HG03439 (cell line): ENCODE measurements around the gene STRIP2.

ENCODE experiments used
- ATAC-seq: cut with Tn5 transposase; IDR thresholded peaks from one replicate; pipeline ENCODE4 v1.9.1; 2021; ENCODE audit warnings: mild to moderate bottlenecking, moderate library complexity; ENCODE audit not compliant: unreplicated experiment

The STRIP2 gene

GRCh38 chr7:129482781-129483180, 48.5 kb downstream of the STRIP2 start:
- ATAC-seq, result no peak

GRCh38 chr7:129489491-129489890, 55.3 kb downstream of the STRIP2 start:
- ATAC-seq, result no peak

- no peak for ATAC-seq
Observed at GRCh38 chr7:129492391-129492790, 58.2 kb downstream of the STRIP2 start.

DNA sequence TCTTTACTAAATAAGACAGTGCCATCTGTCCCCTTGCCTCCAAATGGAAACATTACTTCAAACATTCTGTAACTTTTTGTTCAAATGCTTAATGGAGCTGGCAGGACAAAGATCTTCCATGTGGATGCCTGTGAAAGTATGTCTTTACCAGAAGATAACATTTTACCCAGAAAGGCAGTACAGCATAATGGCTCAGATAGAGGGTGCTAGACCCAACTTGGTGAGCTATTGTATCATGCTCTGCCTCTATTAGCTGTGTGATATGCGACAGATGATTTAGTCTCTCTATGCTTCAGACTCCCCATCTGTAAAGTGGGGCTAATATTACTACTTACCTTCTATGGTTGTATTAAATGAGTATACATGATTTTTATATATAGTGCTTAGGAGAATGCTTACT, 59.3 kb downstream of the STRIP2 start:
- peak; percentile 29 for ATAC-seq

- peak; percentile 80 for ATAC-seq
Observed at GRCh38 chr7:129494041-129494440, 59.8 kb downstream of the STRIP2 start.

GRCh38 chr7:129495987-129496386, 61.8 kb downstream of the STRIP2 start:
- ATAC-seq, result no peak

DNA sequence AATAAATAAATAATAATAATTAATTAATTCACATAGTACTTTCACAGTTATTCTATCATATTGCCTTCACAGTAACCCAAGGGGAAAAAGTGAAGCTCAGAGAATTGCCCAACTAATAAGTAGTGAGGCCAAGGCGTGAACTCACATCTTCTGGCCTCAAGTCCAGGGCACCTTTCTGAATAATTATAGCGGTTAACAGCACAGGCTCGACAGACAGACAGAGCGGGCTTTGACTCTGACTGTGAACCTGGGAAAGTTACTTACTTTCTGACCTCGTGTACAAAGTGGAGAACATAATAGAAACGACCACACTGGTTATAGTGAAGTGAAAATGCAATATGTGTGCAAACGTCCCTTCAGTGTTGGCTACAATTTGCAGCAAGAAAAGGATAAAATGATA, 62.4 kb downstream of the STRIP2 start:
- ATAC-seq, result no peak

- no peak for ATAC-seq
Observed at GRCh38 chr7:129497156-129497555, 62.9 kb downstream of the STRIP2 start.

GRCh38 chr7:129498021-129498420, 63.8 kb downstream of the STRIP2 start:
- ATAC-seq, result no peak

GRCh38 chr7:129499999-129500398, 65.8 kb downstream of the STRIP2 start:
- no peak for ATAC-seq

GRCh38 chr7:129501760-129502707, 67.8 kb downstream of the STRIP2 start, which contains the start of gene SMKR1:
SMKR1 (plus strand) TSS chr7:129502531; CDS start chr7:129502825, 294 bp downstream.
- peak; percentile 89 for ATAC-seq

GRCh38 chr7:129502708-129503685, 68.8 kb downstream of the STRIP2 start:
- no peak for ATAC-seq

GRCh38 chr7:129503725-129504124, 69.5 kb downstream of the STRIP2 start:
- no peak for ATAC-seq

DNA sequence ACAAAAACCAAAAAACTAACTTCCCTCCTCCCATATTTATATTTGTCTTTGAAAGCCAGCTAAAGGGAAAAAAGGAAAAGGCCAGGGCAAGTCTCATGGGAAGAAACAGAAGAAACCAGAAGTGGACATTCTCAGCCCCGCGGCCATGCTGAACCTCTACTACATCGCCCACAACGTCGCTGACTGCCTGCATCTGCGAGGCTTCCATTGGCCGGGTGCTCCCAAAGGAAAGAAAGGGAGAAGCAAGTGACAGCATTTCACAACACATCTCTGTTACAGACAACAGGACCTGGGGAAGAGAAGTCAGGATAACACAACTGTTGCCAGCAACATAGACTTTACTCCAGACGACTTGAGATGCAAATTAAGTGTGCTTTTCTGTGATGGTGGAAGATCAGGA, 78.0 kb downstream of the STRIP2 start:
- ATAC-seq, result no peak

DNA sequence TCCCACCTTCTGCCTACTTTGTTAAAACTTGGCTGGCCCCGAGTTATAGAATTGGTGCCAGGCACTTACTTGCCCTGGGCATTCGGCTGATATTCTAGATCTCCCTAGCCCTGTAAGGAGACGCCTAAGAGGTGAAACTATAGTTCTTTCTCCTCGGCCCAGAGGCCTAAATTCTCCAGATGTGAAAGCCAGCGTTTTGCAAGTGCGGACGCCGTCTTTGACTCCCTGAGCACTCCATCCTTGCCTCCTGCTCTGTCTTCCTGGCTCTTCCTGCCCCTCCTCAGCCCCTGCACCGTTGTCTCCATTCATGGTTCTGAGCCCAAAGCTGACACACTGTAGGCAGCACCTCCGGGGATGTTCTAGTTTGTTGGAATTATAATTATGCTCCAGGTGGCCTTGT, 79.3 kb downstream of the STRIP2 start:
- no peak for ATAC-seq

DNA sequence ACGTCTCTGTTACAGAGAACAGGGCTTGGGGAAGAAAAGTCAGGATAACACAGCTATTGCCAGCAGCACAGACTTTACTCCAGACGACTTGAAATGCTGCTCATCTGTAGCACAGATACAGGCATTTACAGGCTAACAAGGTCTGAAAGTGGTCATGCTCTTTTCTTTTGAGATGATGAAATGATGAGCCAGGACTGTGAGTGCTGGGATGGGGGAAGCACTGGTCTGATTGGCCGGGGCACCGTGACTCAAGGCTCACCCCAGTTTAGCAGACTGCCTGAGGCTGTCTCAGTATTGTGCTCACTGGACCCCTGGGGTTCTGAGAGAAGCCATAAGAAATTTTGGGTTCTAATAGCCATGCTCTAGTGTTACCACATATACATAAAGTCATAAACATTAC, 80.5 kb downstream of the STRIP2 start:
- ATAC-seq, result no peak

DNA sequence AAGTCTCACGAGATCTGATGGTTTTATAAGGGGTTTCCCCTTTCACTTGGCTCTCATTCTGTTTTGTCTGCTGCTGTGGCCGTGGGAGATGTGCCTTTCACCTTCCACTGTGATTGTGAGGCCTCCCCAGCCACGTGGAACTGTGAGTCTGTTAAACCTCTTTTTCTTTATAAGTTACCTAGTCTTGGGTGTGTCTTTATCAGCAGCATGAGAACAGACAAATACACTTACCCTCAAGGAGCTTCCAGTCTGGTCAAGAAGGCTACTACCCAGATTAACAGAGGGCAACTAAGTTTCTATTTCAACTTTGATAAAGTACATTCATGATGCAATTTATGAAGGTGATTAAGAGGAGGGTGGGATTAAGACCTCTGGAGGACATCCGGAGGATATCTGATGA, 81.1 kb downstream of the STRIP2 start:
- no peak for ATAC-seq

DNA sequence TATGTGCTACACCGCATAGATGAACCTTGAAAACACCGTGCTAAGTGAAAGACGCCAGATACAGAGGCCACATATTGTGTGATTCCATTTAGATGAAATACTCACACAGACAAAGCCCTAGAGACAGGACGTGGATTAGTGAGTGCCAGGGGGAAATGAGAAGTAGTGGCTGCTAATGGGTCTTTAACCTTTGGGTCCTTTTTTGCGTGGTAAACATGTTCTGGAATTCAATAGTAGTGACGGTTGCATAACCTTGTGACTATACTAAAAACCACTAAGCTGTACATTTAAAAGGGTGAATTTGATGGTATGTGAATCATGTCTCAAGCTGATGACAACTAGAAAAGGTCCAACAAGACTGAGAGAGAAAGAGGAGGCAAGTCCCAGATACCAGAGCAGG, 83.7 kb downstream of the STRIP2 start:
- ATAC-seq, result no peak

DNA sequence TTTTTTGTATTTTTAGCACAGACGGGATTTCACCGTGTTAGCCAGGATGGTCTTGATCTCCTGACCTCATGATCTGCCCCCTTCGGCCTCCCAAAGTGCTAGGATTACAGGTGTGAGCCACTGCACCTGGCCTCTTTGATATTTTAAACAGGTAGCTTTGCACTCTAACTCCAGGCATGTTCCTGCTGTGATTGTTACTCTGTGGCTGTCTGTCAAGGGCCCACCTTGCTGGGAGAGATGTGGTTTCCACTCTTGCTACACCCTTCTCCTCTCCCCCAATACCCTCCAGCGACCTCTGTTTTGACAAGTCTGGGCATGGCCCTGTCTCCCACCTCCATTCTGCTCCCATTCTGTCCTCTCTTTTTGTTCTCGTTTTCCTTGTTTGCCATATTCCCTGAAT, 85.2 kb downstream of the STRIP2 start:
- ATAC-seq, result no peak

DNA sequence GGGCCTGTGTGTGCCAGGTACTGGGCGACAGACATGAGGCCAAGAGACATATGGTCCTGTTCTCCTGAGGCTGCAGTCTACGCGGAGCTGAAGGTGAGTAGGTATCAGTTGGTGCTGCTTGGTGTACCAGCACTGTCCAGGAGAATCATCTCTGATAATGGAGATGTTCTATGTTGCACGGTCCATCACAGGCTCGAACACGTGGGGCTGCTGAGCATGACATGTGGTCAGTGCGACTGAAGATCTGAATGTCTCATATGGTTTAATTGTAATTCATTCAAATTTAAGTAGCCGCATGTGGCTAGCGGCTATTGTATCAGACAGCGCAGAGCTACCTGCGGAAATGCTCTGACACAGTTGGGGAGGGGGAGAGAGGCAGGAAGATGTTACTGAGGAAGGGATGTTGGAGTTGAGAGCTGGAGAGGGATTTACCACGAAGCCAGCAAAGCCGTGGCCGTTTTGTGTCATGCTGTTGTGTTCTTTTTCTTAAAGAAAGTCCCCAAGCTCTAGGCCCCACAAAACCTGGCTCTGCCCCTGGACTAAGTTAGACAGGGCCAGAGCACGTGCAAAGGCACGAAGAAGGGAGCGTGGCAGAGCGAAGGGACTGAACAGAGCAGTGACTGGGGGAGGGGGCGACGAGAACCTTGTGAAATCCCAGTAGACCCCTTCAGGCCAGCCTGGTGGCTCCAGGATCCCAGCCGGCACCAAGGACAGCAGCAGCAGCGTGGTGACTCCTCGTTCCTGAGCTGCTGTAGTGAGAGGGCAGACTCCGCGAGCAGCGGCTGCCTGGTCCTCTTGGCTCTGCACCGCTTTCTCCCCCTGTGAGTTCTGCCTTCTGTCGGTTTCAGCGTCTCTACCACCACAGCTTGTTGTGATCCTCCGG, 88.1 kb downstream of the STRIP2 start:
- ATAC-seq, result no peak

- no peak for ATAC-seq
Observed at GRCh38 chr7:129522971-129523340, 88.7 kb downstream of the STRIP2 start.
